Measurements from ENCODE around the gene TRPM3. TPM values are rescaled to one million over a fixed set of nuclear protein-coding genes. Genes with fewer than 3 reads are reported as not detected.

The TRPM3 gene
- total RNA-seq, 1 donor from 2014 or later, result 0.15 TPM

DNA sequence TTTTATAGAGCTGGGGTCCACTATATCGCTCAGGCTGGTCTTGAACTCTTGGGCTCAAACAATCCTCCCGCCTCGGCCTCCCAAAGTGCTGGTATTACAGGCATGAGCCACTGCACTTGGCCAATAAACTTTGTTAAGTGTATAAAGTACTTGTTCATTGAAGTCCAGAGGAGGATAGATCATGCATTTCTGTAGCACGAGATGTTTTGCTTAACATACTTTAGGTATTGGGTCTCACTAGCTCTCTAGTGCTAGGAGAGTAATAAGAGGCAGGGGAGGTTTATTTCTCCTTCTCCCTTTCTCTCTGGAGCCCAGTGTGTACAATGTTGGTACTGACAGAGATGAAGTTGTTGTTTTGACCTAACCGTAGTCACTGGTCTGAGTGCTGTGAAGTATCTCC lies 581.4 kb downstream of the TRPM3 start:
- Histone ChIP-seq H3K27ac (no peak overlapping the region), H3K4me3 (no peak overlapping the region), H3K9me3 (no peaks in the 10 kb centered on the region), H3K27me3 (ENCODE audit: low read depth) (no peaks in the 10 kb centered on the region), H3K4me1 (no peaks in the 10 kb centered on the region), H3K36me3 (no peaks in the 10 kb centered on the region)
- TF ChIP-seq, protein P1, sequence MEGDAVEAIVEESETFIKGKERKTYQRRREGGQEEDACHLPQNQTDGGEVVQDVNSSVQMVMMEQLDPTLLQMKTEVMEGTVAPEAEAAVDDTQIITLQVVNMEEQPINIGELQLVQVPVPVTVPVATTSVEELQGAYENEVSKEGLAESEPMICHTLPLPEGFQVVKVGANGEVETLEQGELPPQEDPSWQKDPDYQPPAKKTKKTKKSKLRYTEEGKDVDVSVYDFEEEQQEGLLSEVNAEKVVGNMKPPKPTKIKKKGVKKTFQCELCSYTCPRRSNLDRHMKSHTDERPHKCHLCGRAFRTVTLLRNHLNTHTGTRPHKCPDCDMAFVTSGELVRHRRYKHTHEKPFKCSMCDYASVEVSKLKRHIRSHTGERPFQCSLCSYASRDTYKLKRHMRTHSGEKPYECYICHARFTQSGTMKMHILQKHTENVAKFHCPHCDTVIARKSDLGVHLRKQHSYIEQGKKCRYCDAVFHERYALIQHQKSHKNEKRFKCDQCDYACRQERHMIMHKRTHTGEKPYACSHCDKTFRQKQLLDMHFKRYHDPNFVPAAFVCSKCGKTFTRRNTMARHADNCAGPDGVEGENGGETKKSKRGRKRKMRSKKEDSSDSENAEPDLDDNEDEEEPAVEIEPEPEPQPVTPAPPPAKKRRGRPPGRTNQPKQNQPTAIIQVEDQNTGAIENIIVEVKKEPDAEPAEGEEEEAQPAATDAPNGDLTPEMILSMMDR (IDR thresholded peaks at IDR 0.05), result no peak
- no peak for ATAC-seq
- no peak for DNase-seq
- intact Hi-C loops (cut with DNase I), result no loop called here

DNA sequence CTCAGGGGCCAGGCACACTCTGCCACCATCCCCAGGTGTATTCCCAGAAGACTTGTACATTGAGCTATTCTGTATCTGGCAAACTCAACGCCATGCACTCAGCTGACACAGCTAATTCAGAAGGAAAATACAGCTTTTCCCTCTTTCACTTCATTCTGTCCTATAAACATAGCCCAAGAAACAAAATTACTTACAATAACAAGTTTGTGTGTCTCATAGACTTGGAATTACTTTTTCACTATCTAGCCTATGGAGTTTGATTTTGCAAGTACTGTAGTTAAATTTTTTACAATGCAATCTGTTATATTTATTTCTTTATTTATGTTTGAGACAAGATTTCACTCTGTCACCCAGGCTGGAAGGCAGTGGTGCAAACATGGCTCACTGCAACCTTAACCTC lies 581.9 kb downstream of the TRPM3 start:
- intact Hi-C loops (cut with DNase I), result no loop called here
- DNase-seq (no peak), ATAC-seq (no peak)
- Histone ChIP-seq H3K4me3 (no peak overlapping the region), H3K9me3 (no peaks in the 10 kb centered on the region), H3K27ac (no peak overlapping the region), H3K36me3 (no peaks in the 10 kb centered on the region), H3K4me1 (no peaks in the 10 kb centered on the region), H3K27me3 (ENCODE audit: low read depth) (no peaks in the 10 kb centered on the region)
- TF ChIP-seq, protein P1 (IDR thresholded peaks at IDR 0.05), result no peak

DNA sequence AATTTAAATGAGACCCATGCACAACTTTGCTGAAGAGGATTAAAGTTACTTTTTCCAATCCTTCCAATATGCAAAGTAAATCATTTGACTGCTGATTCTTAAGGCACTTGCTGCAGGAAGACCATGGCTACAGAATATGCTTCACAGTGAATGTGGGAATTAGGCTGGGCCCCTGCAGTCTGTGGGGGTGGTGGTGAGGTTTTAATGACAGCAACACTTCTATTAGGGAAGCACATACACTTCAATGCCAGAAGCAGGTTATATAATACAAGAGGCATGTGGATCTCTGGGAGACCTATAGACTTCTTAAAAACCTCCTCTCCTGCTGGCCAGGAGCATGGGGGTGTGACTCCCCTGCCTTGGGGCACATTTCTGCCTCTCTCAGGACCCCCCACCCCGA lies 582.4 kb downstream of the TRPM3 start:
- H3K4me1 ChIP-seq, result no peaks in the 10 kb centered on the region
- H3K27ac ChIP-seq, result no peak overlapping the region
- intact Hi-C loops (cut with DNase I), result no loop called here
- H3K27me3 ChIP-seq (ENCODE audit: low read depth), result no peaks in the 10 kb centered on the region
- no peaks in the 10 kb centered on the region for H3K9me3 ChIP-seq
- DNase-seq (no peak), ATAC-seq (no peak)
- H3K36me3 ChIP-seq, result no peaks in the 10 kb centered on the region
- H3K4me3 ChIP-seq, result no peak overlapping the region
- TF ChIP-seq, protein P1 (IDR thresholded peaks at IDR 0.05), result no peak

DNA sequence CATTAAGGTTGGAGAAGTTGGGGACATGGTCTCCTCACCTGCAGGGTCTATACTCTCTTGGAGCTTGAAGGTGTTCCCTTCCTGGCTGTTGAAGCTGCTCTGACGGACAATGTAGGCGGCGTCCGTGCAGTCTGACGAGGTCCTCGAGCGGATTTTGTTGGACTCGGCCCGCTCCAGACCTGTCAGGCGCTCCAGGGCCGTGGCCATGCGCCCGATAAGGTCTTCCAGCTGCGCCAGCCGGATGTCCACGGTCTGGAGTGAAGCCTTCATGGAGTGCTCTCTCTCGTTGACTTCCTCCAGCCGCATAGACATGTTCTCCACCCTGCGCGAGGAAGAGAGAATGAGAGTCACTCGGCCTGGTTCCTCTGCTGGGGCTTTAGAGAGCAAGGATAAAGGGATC lies 584.3 kb downstream of the TRPM3 start:
- TF ChIP-seq, protein P1 (IDR thresholded peaks at IDR 0.05), result no peak
- H3K27me3 ChIP-seq (ENCODE audit: low read depth), result no peaks in the 10 kb centered on the region
- no peak overlapping the region for H3K4me3 ChIP-seq
- H3K4me1 ChIP-seq, result no peaks in the 10 kb centered on the region
- H3K9me3 ChIP-seq, result no peaks in the 10 kb centered on the region
- DNase-seq (no peak), ATAC-seq (no peak)
- H3K27ac ChIP-seq, result no peak overlapping the region
- intact Hi-C loops (cut with DNase I), result no loop called here
- H3K36me3 ChIP-seq, result no peaks in the 10 kb centered on the region

DNA sequence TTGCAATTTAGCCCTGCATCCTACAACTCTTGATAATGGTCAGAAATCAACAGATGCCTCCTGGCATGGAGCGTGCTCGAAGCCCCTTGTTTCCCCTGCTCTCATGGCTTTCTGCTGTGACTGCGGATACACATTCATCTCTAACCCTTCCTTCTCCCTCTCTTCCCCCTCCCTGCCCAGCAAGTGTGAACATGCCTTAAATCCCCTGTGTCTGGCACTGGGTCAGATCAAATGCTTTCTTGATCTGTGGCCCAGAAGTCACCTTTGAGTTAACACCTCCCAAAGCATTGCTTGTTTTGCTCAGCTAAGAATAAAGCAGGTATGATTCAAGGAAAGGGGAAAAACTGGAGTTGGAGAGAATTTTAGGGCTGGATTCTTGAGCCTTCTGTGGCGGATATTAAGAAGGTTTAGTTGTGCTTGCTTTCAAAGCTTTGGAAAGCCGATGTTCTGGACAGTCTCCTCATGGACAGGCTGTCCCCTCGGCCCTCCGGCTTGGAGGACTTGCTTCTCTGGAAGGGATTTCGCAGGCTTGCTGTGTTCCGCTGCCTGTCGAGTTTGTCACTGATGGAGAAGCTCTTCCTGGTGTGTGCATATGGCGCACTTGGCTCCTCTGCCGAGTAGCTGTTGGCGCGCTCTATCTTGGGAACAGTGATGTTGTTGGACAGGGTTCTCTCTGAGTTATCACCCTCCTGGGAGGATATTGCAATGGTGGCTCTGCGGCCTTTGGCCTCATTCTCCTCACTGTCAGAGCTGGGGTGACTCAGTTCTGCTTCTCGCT lies 585.7 kb downstream of the TRPM3 start:
- H3K4me3 ChIP-seq, result no peak overlapping the region
- intact Hi-C loops (cut with DNase I), result no loop called here
- no peaks in the 10 kb centered on the region for H3K4me1 ChIP-seq
- ATAC-seq (no peak), DNase-seq (no peak)
- H3K27ac ChIP-seq, result no peak overlapping the region
- H3K9me3 ChIP-seq, result no peaks in the 10 kb centered on the region
- TF ChIP-seq, protein P1 (IDR thresholded peaks at IDR 0.05), result no peak
- H3K36me3 ChIP-seq, result no peaks in the 10 kb centered on the region
- no peaks in the 10 kb centered on the region for H3K27me3 ChIP-seq (ENCODE audit: low read depth)
